ENCODE data around the gene GDF11.
A peak's percentile ranks its signal among the peaks of the same experiment; 100 is the strongest.
"Not testable (repeated sequence)": the region's sequence is repeated elsewhere in the genome, so short reads cannot be mapped to it uniquely, and the experiment has no call there.

GDF11 gene

GRCh38 chr12:55743406-55744339, 751 bp downstream of the GDF11 start:
- peak; percentile 80 for DNase-seq

- no peak for DNase-seq
Observed at GRCh38 chr12:55744340-55745030, 1.6 kb downstream of the GDF11 start.

DNA sequence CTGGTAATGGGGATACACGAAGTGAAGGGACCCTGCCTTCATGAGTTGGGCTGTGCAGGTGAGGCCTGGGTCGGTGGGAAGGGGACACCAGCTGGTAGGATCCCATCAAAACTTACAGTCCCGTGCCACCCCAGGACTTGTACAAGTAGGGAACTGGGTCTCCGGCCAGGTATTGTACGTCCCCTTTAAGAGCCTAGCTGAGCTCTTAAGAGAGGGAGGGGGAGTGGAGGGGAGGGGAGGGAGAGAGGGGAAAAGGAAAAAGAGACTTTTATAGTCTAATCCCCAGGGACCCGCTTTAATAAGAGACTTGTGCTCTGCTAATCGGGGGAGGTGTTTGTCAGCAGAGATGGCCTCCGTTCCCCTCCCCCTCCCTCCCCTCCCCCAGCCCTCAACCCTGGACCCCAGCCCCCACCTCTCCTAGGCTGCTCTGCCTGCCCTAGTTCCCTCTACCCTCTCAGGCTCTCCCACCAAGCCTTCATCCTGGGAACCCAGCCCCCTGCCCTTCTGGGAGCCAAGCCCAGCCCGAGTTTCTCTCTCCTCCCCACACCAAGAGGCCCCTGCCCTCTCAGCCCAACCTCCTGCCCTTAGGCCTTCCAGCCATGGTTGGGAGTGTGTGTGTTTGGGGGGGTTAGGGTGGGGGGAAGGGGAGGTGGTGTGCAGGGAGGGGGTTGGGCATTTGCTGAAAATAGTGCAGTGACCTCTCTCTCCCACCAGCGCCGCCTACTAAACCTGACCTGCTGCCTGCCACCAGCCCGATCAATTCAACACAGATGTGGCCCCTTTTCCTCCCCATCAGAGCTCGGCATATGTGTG, 2.6 kb downstream of the GDF11 start:
- no peak for DNase-seq

GRCh38 chr12:55746174-55746912, 3.4 kb downstream of the GDF11 start:
- no peak for DNase-seq

DNA sequence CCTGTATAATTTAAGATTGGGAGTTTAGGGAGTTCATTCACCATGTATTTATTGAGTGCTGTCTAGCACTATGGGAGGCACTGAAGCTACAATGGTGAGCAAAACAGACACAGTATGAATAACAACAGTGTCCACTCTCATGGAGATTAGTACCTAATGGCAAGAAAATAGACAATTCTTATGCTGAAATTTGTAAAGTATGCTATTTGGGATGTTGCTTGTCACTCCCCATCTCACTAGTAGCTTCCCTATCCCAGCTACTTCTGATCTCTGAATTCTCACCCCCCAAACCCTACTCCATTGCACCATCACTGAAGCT, 4.0 kb downstream of the GDF11 start:
- no peak for DNase-seq

- DNase-seq, result no peak
Observed at GRCh38 chr12:55748230-55748993, 5.5 kb downstream of the GDF11 start.

DNA sequence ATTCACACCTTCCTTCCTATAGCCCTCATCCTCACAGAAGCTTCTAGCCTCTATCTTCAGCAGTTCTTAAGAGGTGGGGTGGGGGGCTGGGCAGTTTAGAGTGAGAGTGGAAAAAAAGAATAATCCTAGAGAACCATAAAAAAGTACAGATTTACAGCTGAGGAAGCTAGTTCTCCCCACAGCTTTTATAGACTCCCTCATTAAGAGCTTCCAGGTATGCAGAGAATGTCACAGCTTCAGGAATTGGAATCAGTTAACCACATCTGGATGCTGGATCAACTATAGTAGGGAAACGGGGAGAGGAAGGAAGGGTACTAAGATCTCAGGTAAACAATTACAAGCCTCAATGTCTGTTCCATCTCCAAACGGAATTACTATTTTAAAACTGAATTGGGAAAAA, 12.3 kb downstream of the GDF11 start:
- no peak for DNase-seq

DNA sequence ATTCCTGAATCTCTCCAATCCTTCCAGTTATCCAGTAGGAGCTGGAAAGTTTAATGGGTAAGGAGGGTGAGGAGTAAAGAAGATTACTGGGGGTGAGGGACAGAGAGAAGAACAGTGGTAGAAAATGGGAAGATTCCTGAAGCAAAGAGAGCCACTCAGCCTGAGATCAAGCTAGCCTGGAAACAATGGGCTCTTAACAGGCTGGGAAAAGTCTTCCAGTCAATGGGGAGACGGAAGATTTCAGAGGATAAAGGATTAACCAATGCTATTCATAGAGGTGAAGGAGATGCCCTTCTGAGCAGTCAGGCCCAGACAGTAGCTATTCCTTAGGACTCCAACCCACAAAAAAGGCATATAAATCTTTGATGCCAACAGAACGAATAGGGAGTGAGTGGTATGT, 14.8 kb downstream of the GDF11 start:
- no peak for DNase-seq

DNA sequence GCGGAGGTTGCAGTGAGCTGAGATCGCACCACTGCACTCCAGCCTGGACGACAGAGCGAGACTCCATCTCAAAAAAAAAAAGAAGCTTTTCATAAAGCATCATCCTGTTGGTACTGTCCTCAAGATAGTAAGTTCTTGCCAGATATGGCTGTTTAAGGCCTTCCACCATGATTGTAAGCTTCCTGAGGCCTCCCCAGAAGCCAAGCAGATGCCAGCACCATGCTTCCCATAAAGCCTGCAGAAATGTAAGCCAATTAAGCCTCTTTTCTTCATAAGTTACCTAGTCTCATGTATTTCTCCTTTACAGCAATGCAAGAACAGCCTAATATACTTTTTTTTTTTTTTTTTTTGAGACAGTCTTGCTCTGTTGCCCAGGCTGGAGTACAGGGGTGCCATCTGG, 15.7 kb downstream of the GDF11 start:
- not testable (repeated sequence) for DNase-seq

DNA sequence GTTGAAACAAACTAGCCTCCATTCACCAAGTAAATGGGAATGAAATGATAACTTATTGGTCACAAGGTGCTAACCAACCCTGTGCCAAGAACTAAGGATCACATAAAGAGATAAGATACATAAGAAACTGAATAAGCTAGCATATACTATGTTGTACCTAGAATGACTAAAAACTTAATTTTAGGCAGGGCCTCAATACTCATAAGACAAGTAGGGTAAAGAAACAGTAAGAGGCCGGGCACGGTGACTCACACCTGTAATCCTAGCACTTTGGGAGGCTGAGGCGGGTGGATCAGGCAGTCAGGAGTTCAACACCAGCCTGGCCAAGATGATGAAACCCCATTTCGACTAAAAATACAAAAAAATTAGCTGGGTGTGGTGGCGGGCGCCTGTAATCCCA, 17.7 kb downstream of the GDF11 start:
- no peak for DNase-seq

DNA sequence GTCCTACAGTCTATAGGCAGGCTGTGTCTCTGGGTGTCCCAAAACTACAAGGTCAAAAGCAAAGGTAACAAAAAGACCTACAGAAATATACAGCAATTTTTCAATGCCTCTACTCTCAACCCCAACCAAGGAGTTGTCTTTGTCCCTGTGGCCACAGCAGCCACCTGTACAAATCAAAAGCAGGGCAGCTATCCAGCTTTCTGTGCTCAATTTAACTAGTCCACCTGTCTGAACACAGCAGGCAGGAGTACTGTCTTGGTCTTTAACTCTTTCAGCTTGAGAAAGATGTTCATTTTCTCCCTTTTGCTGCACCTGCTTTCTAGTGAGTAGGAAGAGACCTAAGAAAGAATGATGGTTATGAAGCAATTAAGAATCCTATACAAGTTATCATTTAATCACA, 19.7 kb downstream of the GDF11 start:
- DNase-seq, result no peak

- no peak for DNase-seq
Observed at GRCh38 chr12:55765736-55766290, 22.9 kb downstream of the GDF11 start.

DNA sequence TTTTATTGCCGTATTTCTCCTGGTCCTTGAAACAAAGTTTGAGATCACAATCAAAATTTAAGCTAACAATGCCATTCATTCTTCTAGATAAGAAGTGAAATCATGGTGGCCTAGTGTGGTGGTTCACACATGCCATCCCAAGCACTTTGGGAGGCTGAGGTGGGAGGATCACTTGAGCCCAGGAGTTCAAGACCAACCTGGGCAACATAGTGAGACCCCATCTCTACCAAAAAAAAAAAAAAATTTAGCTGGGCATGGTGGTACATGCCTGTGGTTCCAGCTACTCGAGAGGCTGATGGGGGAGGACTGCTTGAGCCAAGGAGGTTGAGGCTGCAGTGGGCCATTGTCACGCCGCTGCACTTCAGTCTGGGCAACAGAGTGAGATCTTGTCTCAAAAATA, 24.2 kb downstream of the GDF11 start:
- DNase-seq, result no peak

DNA sequence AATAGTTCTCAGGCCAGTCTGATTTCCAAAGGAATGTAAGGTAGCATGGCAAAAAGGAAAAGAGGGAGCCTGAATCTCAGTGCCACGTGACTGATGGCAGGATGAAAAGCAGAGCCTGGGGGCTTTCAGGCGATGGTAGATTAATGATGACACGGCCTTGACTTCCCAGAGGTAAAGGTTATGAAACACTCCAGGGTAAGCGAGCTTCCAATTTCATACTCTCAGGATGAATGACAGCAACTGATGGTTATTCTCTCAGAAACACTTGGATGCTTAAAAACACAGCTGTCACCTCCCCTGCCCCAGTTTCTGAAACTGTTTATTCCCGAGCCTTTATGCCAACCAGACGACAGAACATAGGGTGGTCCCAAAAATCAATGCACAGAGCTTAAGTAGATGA, 28.8 kb downstream of the GDF11 start:
- DNase-seq, result no peak

DNA sequence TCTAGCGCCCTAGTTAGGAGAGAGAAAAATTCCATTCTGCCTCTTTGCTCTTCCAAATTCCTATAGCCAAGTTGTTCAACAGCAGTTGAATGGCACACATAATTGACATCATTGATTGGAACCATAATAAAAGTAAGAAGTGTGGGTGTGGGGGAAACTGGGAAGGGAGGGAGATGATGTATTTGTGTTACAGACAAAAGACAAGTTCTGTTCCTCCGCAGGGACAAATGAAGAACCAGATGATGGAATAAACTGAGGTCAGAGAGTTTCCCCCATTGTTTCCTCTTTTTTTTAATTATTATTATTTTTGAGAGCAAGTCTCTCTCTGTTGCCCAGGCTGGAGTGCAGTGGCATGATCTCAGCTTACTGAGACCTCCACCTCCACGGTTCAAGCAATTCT, 34.9 kb downstream of the GDF11 start:
- no peak for DNase-seq

- no peak for DNase-seq
Observed at GRCh38 chr12:55780685-55781084, 37.8 kb downstream of the GDF11 start.

DNA sequence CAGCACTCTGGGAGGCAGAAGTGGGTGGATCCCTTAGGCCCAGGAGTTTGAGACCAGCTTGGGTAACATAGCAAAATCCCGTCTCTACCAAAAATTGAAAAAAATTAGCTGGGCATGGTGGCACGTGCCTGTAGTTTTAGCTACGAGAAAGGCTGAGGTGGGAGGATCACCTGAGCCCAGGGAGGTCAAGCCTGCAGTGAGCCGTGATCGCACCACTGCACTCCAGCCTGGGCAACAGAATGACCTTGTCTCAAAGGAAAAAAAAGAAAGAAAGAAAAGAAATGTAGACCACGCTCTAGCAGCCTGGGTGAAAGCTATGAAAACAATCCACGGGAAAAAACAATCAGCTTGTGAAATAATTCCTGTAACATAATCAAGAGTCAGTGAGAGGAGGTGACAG, 45.6 kb downstream of the GDF11 start:
- no peak for DNase-seq

DNA sequence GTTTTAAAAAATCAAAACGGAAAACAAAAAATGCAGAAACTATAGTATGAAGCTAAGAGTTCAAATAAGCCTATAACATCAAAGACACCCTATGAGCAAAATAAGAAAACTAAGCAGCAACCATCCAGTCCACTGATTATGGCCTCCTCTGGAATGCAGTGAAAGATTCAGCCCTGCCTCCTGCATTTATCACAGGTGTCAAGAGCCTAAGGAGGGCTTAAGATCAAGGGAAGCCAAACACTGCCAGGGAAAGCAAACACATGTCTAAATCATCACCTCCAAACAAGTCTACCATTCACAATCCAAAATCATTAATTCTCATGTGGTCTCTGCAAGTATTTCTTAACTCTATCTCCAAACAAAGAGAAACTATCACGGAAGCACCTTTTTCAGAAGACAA, 46.2 kb downstream of the GDF11 start:
- no peak for DNase-seq

- no peak for DNase-seq
Observed at GRCh38 chr12:55789893-55790292, 47.0 kb downstream of the GDF11 start.

- no peak for DNase-seq
Observed at GRCh38 chr12:55795950-55796349, 53.0 kb downstream of the GDF11 start.

GRCh38 chr12:55797068-55797467, 54.1 kb downstream of the GDF11 start:
- no peak for DNase-seq

GRCh38 chr12:55797550-55797949, 54.6 kb downstream of the GDF11 start:
- no peak for DNase-seq
